Left lung (tissue), 10 donors: ENCODE data around the gene APOO. TPM values are rescaled to one million over a fixed set of nuclear protein-coding genes. Genes with fewer than 3 reads are reported as not detected.

ENCODE experiments used
- ATAC-seq: fragments of 200-7000 bp; cut with Tn5 transposase; one replicate; pipeline ENCODE4 v1.9.1; 2020; ENCODE audit warnings: moderate library complexity
- DNase-seq, 4 donors: peaks; one replicate each; pipeline ENCODE4 v3.0.0-alpha.2; 2013 to 2020
- H3K27ac ChIP-seq, 2 donors: fragments of 200-600 bp; sonication (generic) in 1 of 2; one replicate each; pipeline versions ENCODE4 v1.5.0 to v1.8.0; 2020 to 2021
- H3K27me3 ChIP-seq, 2 donors: fragments of 200-600 bp; sonication (generic) in 1 of 2; one replicate each; pipeline versions ENCODE4 v1.5.0 to v1.8.0; 2020 to 2021
- H3K36me3 ChIP-seq, 2 donors: fragments of 200-600 bp; sonication (generic) in 1 of 2; one replicate each; pipeline versions ENCODE4 v1.5.0 to v1.8.0; 2020 to 2021
- H3K4me1 ChIP-seq, 2 donors: fragments of 200-600 bp; one replicate each; pipeline ENCODE4 v1.8.0; 2021
- H3K4me3 ChIP-seq, 2 donors: fragments of 200-600 bp; sonication (generic) in 1 of 2; one replicate each; pipeline versions ENCODE4 v1.5.0 to v1.8.0; 2020 to 2021; ENCODE audit warnings: mild to moderate bottlenecking in 1 of 2
- H3K9me3 ChIP-seq, 2 donors: fragments of 200-600 bp; sonication (generic) in 1 of 2; one replicate each; pipeline versions ENCODE4 v1.5.0 to v1.8.0; 2020 to 2021
- CTCF ChIP-seq, 2 donors: fragments of 200-600 bp; sonication (generic) in 1 of 2; IDR thresholded peaks; one replicate each; pipeline versions ENCODE4 v1.5.0 to v1.8.0; 2021; ENCODE audit warnings: antibody characterized with exemption in 2 of 2
- intact Hi-C, 2 donors: fragments of 100-400 bp; cut with DNase I; formaldehyde crosslinking; loops; one replicate each; pipeline versions ENCODE4 v1.11.2 to v1.14.2; 2022
- polyA plus RNA-seq, 6 donors: library from polyadenylated mRNA; unstranded; fragments of 120-200 nt; gene quantifications; one replicate each; pipeline ENCODE4 v1.2.1, GENCODE V29; 2013; ENCODE audit not compliant: insufficient read length in 6 of 6
- total RNA-seq, 2 donors: library from RNA; stranded (reverse); fragmentation: NEBNext Ultra II Directional; extraction: Animal tissue kit (Norgen Biotek cat#: 25700); gene quantifications; one replicate each; pipeline ENCODE4 v1.2.1, GENCODE V29; 2021
- donor health status: DM: no; HTN: yes; CAD: no.
- donor health status: DM: no; HTN: no; CAD: no.

Gene APOO
- total and polyA plus RNA-seq, 8 donors = 15.9 to 24.3 (median 19.6) TPM

GRCh38 chrX:23811108-23811651 lies 96.6 kb downstream of the APOO start:
- Histone ChIP-seq H3K27me3 (no peaks in the 10 kb centered on the region), H3K9me3 (no peaks in the 10 kb centered on the region), H3K4me3 (no peak overlapping the region), H3K4me1 (peaks cover 5 to 12% of the 10 kb centered on the region in 2 donors), H3K27ac (peak overlapping the region in 1 of 2 donors; percentile 61), H3K36me3 (no peaks in the 10 kb centered on the region)
- intact Hi-C loops = no loop called here
- ATAC-seq (no peak), DNase-seq (no peak)
- TF ChIP-seq CTCF (IDR thresholded peaks at IDR 0.05) = no peak

- intact Hi-C loops = no loop called here
- Histone ChIP-seq H3K27ac (no peak overlapping the region), H3K9me3 (no peaks in the 10 kb centered on the region), H3K36me3 (no peaks in the 10 kb centered on the region), H3K4me1 (peaks cover 5 to 12% of the 10 kb centered on the region in 2 donors), H3K4me3 (no peak overlapping the region), H3K27me3 (no peaks in the 10 kb centered on the region)
- no peak for DNase-seq
- no peak for TF ChIP-seq CTCF (IDR thresholded peaks at IDR 0.05)
- no peak for ATAC-seq
These were observed 97.5 kb downstream of the APOO start for GRCh38 chrX:23810279-23810678.

GRCh38 chrX:23805389-23805788 lies 102.3 kb downstream of the APOO start:
- H3K9me3 ChIP-seq = no peaks in the 10 kb centered on the region
- intact Hi-C loops = no loop called here
- peak overlapping the region; percentile 23 to 65 for H3K27ac ChIP-seq
- no peaks in the 10 kb centered on the region for H3K27me3 ChIP-seq
- no peak for TF ChIP-seq CTCF (IDR thresholded peaks at IDR 0.05)
- DNase-seq (no peak), ATAC-seq (peak; percentile 25)
- H3K4me3 ChIP-seq = no peak overlapping the region
- H3K36me3 ChIP-seq = no peaks in the 10 kb centered on the region
- H3K4me1 ChIP-seq = peaks cover 14 to 19% of the 10 kb centered on the region in 2 donors

- H3K9me3 ChIP-seq = no peaks in the 10 kb centered on the region
- peak; percentile 3 for ATAC-seq
- no peaks in the 10 kb centered on the region for H3K27me3 ChIP-seq
- H3K4me1 ChIP-seq = peaks cover 14 to 22% of the 10 kb centered on the region in 2 donors
- intact Hi-C loops = no loop called here
- TF ChIP-seq CTCF (IDR thresholded peaks at IDR 0.05) = no peak
- no peak for DNase-seq
- no peaks in the 10 kb centered on the region for H3K36me3 ChIP-seq
- peak overlapping the region; percentile 65 to 73 for H3K27ac ChIP-seq
- H3K4me3 ChIP-seq = no peak overlapping the region
These were observed 103.2 kb downstream of the APOO start for GRCh38 chrX:23804578-23804977.

- ATAC-seq = peak; percentile 70
- peak in 1 of 4 donors; percentile 46 for DNase-seq
- Histone ChIP-seq H3K27ac (peak overlapping the region; percentile 65 to 73), H3K9me3 (no peaks in the 10 kb centered on the region), H3K27me3 (no peaks in the 10 kb centered on the region), H3K4me1 (peaks cover 14 to 28% of the 10 kb centered on the region in 2 donors), H3K36me3 (no peaks in the 10 kb centered on the region), H3K4me3 (no peak overlapping the region)
- intact Hi-C loops = no loop called here
- no peak for TF ChIP-seq CTCF (IDR thresholded peaks at IDR 0.05)
These were observed 103.8 kb downstream of the APOO start for GRCh38 chrX:23803931-23804381.
